ENCODE measurements around the gene ARHGAP26.

DNA sequence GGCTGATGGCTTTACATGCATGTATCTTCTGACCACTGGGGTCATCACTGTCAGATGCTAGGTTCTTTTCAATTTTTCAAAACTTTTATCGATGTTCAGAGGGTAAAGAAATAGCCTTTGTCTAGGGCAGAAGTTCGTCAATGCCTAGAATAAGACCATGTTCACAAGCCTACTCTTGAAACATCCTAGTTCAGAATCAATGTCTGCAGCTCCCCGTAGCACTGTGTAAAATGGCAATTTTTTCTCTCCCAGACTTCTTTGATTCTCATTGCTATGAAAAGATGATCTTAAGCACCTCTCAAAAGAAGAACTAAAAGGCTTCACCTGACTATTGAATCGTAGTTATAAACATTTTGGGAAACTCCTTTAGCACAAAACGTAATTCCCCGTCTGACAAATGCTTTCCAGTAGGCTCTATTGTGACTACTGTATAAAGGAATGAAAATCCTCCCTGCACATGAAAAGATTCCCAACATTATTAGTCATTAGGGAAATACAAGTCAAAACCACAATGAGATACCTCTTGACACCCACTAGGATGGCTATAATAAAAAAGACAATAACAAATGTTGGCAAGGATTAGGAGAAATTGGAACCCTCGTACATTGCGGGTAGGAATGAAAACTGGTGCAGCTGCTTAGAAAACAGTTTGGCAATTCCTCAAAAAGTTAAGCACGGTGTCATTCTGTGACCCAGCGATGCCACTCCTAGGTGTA lies 263.5 kb downstream of the ARHGAP26 start:
- TF ChIP-seq CTCF (IDR thresholded peaks at IDR 0.05 in 2 of 3, conservative IDR thresholded peaks at IDR 0.05 in 1 of 3; ENCODE audit: borderline replicate concordance in 1 of 3, insufficient read depth in 1 of 3, low read depth in 2 of 3, low read length in 2 of 3) (no peak), JUND (IDR thresholded peaks at IDR 0.05) (peak; percentile 99), RAD21 (IDR thresholded peaks at IDR 0.05; ENCODE audit: low read depth) (0 out of 2 replicates have a peak, but pooled peaks have one; percentile 26), ZNF274 (IDR thresholded peaks at IDR 0.05; ENCODE audit: low read depth, low read length) (no peak), POLR2A (IDR thresholded peaks at IDR 0.05; ENCODE audit: borderline replicate concordance, extremely low read depth, insufficient read depth, insufficient read length) (no peak), SRF (IDR thresholded peaks at IDR 0.05; ENCODE audit: low read depth) (peak; percentile 85), EZH2phosphoT487 (IDR thresholded peaks at IDR 0.05; ENCODE audit: borderline replicate concordance) (no peak), FOSL1 (IDR thresholded peaks at IDR 0.05; ENCODE audit: low read depth) (peak; percentile 100), POLR2AphosphoS5 (IDR thresholded peaks at IDR 0.05; ENCODE audit: low read depth, low read length) (peak; percentile 60; the same call in 1 of the 2 replicates), YY1 (IDR thresholded peaks at IDR 0.05; ENCODE audit: extremely low read depth, insufficient replicate concordance, low read depth, low read length) (no peak), ZFX (IDR thresholded peaks at IDR 0.05) (no peak), CEBPB (IDR thresholded peaks at IDR 0.05; ENCODE audit: low read depth) (peak; percentile 89), REST (IDR thresholded peaks at IDR 0.05; ENCODE audit: low read depth) (no peak)
